Ovary (tissue), 9 donors: ENCODE data around the gene GRHL3. TPM values are rescaled to one million over a fixed set of nuclear protein-coding genes. Genes with fewer than 3 reads are reported as not detected.

Source experiments
- DNase-seq, 5 donors: peaks; one replicate each; pipeline ENCODE4 v3.0.0-alpha.2; 2019 to 2020
- H3K27ac ChIP-seq, 2 donors: fragments of 200-600 bp; one replicate each; pipeline versions ENCODE4 v1.5.1 to v1.8.0; 2019 to 2022
- H3K27me3 ChIP-seq: fragments of 200-600 bp; one replicate; pipeline ENCODE4 v1.8.0; 2022
- H3K36me3 ChIP-seq: fragments of 200-600 bp; sonication (generic); one replicate; pipeline ENCODE4 v1.5.1; 2019
- H3K4me1 ChIP-seq: one replicate; pipeline ENCODE4 v1.8.1; 2013; ENCODE audit warnings: mild to moderate bottlenecking, moderate library complexity; ENCODE audit not compliant: insufficient read depth
- H3K4me3 ChIP-seq: fragments of 200-600 bp; sonication (generic); one replicate; pipeline ENCODE4 v1.5.1; 2017
- H3K9me3 ChIP-seq, 2 donors: fragments of 200-600 bp in 1 of 2; sonication (generic) in 1 of 2; one replicate each; pipeline versions ENCODE4 v1.5.1 to v1.8.1; 2013 to 2019; ENCODE audit warnings: mild to moderate bottlenecking in 1 of 2, moderate library complexity in 1 of 2
- CTCF ChIP-seq, 3 donors: fragments of 450-650 bp in 2 of 3; fragments of 200-600 bp in 1 of 3; IDR thresholded peaks; one replicate each; pipeline versions ENCODE4 v1.5.1 to v1.8.0; 2016 to 2022; ENCODE audit warnings: antibody characterized with exemption in 3 of 3, mild to moderate bottlenecking in 1 of 3
- EP300 ChIP-seq: sonication (generic); formaldehyde crosslinking; IDR thresholded peaks from one replicate; pipeline ENCODE4 v1.6.1; 2017; ENCODE audit warnings: antibody characterized with exemption
- POLR2A ChIP-seq: fragments of 450-650 bp; IDR thresholded peaks from one replicate; pipeline ENCODE4 v1.6.1; 2017; ENCODE audit warnings: antibody characterized with exemption, mild to moderate bottlenecking, moderate library complexity
- WGBS, 3 donors: extraction: QIAGEN DNeasy Blood & Tissue Kit in 1 of 3; methylation state at CpG; one replicate each; pipeline versions ENCODE4 v1.1.5 to v1.1.7; 2013 to 2017; 5-methylcytosine and 5-hydroxymethylcytosine counted together
- intact Hi-C, 4 donors: fragments of 100-400 bp; cut with DNase I; formaldehyde crosslinking; loops; one replicate each; pipeline versions ENCODE4 v1.11.0 to v1.15.1; 2022 to 2023
- polyA plus RNA-seq, 2 donors: library from polyadenylated mRNA; stranded (reverse); fragments of 200-250 nt in 1 of 2; fragments of 350-450 nt in 1 of 2; fragmentation: Illumina TruSeq in 1 of 2; extraction: RNeasy Lipid Tissue Mini Kit (QIAGEN cat#74804) in 1 of 2; gene quantifications; one replicate each; pipeline ENCODE4 v1.2.3, GENCODE V29; 2013 to 2014
- total RNA-seq, 7 donors: library from RNA; depleted of rRNA in 2 of 7; stranded (reverse); fragments of >200 nt in 2 of 7; fragmentation: NEBNext Ultra II Directional in 3 of 7; extraction: Animal tissue kit (Norgen Biotek cat#: 25700) in 3 of 7; gene quantifications; one replicate each; pipeline versions ENCODE4 v1.1.0 to v1.2.4, GENCODE V29; 2016 to 2023
- donor health status: DM: no; HTN: no; CAD: no; lungs with moderate emphysema.
- donor health status: DM: no; HTN: no; CAD: no.
- donor health status: Bipolar disorder and iron deficiency.
- donor health status: DM: yes; HTN: yes; CAD: no.
- donor health status: DM: no; HTN: no; CAD: no.
- donor health status: DM: yes; HTN: yes; CAD: no.

The GRHL3 gene
- total and polyA plus RNA-seq, 9 donors: 0.15 to 1.6 (median 0.48) TPM; not detected in 6

- 82 to 88% (median 86%) methylated on average over 13 of the region's 13 CpGs for WGBS, 3 donors
- intact Hi-C loops: loop anchor here in 1 of 4 donors (5.0 kb wide), 1 partner anchor 1682 kb away; no protein-coding TSS in a partner anchor
Measured at GRCh38 chr1:24374891-24375786, 56.0 kb downstream of the GRHL3 start.

DNA sequence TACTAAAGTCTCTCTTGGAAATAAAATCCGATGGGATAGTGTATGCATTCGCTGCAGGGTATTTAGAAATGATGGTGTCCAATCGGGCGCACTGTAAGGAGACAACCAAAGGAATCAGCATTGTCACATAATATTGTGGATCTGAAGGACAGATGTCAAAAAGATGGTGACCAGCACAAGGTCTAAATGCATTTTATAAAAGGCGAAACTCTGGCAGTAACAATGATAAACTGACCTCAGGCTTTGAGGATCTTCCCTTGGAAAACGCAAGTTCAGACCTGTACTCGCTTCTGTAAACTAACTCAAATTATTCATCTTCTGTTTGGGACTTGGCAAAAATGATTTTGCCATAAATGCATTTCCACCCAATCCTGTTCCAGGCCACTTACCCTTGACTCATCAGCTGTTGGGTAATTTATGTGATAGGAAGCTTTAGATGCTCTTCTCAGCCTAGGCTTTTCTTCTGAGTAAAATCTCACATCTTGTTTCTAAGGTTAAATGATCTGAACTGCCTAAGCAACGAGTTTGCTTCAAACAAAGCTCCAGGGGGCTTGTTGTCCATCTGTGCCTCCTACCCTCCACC is 60.7 kb downstream of the GRHL3 start:
- intact Hi-C loops: loop anchor here in 1 of 4 donors (5.0 kb wide), 1 partner anchor 1677 kb away; no protein-coding TSS in a partner anchor
- TF ChIP-seq CTCF (IDR thresholded peaks at IDR 0.05) (no peak), EP300 (no peak), POLR2A (no peak)
- WGBS, 3 donors: 85 to 87% (median 87%) methylated on average over 8 of the region's 8 CpGs
- Histone ChIP-seq H3K9me3 (no peaks in the 10 kb centered on the region), H3K36me3 (no peaks in the 10 kb centered on the region), H3K4me1 (no peaks in the 10 kb centered on the region), H3K27ac (no peak overlapping the region), H3K4me3 (no peak overlapping the region), H3K27me3 (no peaks in the 10 kb centered on the region)
- no peak for DNase-seq

More at GRCh38 chr1:24374891-24375786, 56.0 kb downstream of the GRHL3 start:
- no peaks in the 10 kb centered on the region for H3K27me3 ChIP-seq
- H3K36me3 ChIP-seq: no peaks in the 10 kb centered on the region
- no peak for DNase-seq
- no peaks in the 10 kb centered on the region for H3K9me3 ChIP-seq
- H3K4me3 ChIP-seq: no peak overlapping the region
- H3K4me1 ChIP-seq: no peaks in the 10 kb centered on the region
- no peak overlapping the region for H3K27ac ChIP-seq
- TF ChIP-seq POLR2A (no peak), EP300 (no peak), CTCF (IDR thresholded peaks at IDR 0.05) (no peak)

DNA sequence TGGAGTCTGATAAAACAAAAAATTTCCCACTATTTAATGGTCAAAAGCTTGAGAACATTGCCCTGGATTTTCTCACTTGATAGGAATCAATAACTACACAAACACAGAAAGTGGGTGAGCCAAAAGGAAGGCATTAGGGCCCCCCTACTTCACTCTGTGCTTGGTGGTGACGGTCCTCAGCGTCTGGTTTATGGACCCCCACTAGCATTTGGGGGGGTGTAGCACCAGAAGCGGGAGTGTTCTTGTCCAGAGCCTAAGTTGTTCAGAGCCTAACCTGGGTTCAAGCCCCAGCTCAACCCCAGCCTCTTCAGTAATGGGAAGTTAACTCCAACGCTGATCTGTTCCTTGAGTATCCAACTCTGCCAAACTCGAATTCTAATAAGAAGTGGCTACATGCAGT is 61.4 kb downstream of the GRHL3 start:
- no peaks in the 10 kb centered on the region for H3K27me3 ChIP-seq
- H3K36me3 ChIP-seq: no peaks in the 10 kb centered on the region
- H3K4me1 ChIP-seq: no peaks in the 10 kb centered on the region
- no peaks in the 10 kb centered on the region for H3K9me3 ChIP-seq
- H3K4me3 ChIP-seq: no peak overlapping the region
- 92 to 95% (median 94%) methylated on average over 5 of the region's 5 CpGs for WGBS, 3 donors
- no peak overlapping the region for H3K27ac ChIP-seq
- intact Hi-C loops: no loop called here
- TF ChIP-seq CTCF (IDR thresholded peaks at IDR 0.05) (no peak), EP300 (no peak), POLR2A (no peak)
- no peak for DNase-seq

DNA sequence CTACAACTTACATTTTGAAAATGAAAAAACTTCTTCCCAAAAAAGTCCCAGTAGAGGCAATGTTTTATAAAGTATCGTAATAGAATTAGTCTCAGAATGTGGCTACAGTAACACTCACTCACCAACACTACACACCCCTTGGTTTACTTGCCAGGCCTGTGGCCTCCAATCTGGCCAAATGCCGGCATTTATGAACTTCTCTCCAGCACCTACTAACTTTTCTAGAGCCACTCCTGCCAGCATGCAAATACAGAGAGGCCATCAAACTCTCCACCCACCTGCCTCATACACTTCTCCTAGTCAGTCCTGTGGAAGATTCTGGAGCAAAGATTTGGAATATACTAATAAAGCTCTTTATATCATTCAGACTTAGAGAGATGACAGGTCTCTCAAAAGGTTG is 62.1 kb downstream of the GRHL3 start:
- Histone ChIP-seq H3K27me3 (no peaks in the 10 kb centered on the region), H3K4me1 (no peaks in the 10 kb centered on the region), H3K36me3 (no peaks in the 10 kb centered on the region), H3K27ac (no peak overlapping the region), H3K4me3 (no peak overlapping the region), H3K9me3 (no peaks in the 10 kb centered on the region)
- intact Hi-C loops: no loop called here
- no peak for DNase-seq
- TF ChIP-seq CTCF (IDR thresholded peaks at IDR 0.05): no peak
- TF ChIP-seq EP300: no peak
- no peak for TF ChIP-seq POLR2A
- WGBS, 3 donors: 89 to 96% (median 94%) methylated on average over 2 of the region's 2 CpGs
